Small intestine (tissue), 7 donors: ENCODE data around the gene SH3RF3. TPM values are rescaled to one million over a fixed set of nuclear protein-coding genes. Genes with fewer than 3 reads are reported as not detected.

Experiments
- DNase-seq, 2 donors: peaks; one replicate each; pipeline versions ENCODE4 v3.0.0 to v3.0.0-alpha.2; 2013
- FAIRE-seq: peaks from 2 replicates; lab custom pipeline; 2012; peaks lifted over from hg19 to GRCh38; lab: Jason Lieb, UNC
- H3K27ac ChIP-seq, 3 donors: one replicate each; pipeline ENCODE4 v1.5.1; 2013; ENCODE audit warnings: low read length in 2 of 3, mild to moderate bottlenecking in 2 of 3, control low read depth in 1 of 3, inconsistent platforms in 1 of 3, low read depth in 1 of 3, moderate library complexity in 1 of 3
- H3K27me3 ChIP-seq, 3 donors: one replicate each; pipeline ENCODE4 v1.6.1; 2013; ENCODE audit warnings: low read length in 3 of 3, inconsistent platforms in 1 of 3; ENCODE audit not compliant: control insufficient read depth in 3 of 3, insufficient read depth in 3 of 3
- H3K36me3 ChIP-seq, 3 donors: one replicate each; pipeline ENCODE4 v1.6.1; 2013; ENCODE audit warnings: low read length in 3 of 3, inconsistent platforms in 1 of 3, low read depth in 1 of 3, mild to moderate bottlenecking in 1 of 3, moderate library complexity in 1 of 3; ENCODE audit not compliant: control insufficient read depth in 3 of 3, insufficient read depth in 2 of 3
- H3K4me1 ChIP-seq, 3 donors: one replicate each; pipeline ENCODE4 v1.6.1; 2013; ENCODE audit warnings: low read length in 2 of 3, inconsistent platforms in 1 of 3, low read depth in 1 of 3, mild to moderate bottlenecking in 1 of 3, moderate library complexity in 1 of 3; ENCODE audit not compliant: control insufficient read depth in 3 of 3, insufficient read depth in 2 of 3
- H3K4me3 ChIP-seq, 3 donors: one replicate each; pipeline ENCODE4 v1.5.1; 2013; ENCODE audit warnings: low read length in 3 of 3, control low read depth in 1 of 3, inconsistent platforms in 1 of 3, low read depth in 1 of 3, mild to moderate bottlenecking in 1 of 3, moderate library complexity in 1 of 3
- H3K9me3 ChIP-seq, 2 donors: one replicate each; pipeline ENCODE4 v1.6.1; 2013; ENCODE audit warnings: low read depth in 1 of 2, low read length in 1 of 2; ENCODE audit not compliant: control insufficient read depth in 2 of 2, insufficient read depth in 1 of 2
- WGBS, 3 donors: extraction: QIAGEN DNeasy Blood & Tissue Kit; methylation state at CpG; one replicate each; pipeline ENCODE4 v1.1.7; 2013; 5-methylcytosine and 5-hydroxymethylcytosine counted together
- polyA plus RNA-seq, 4 donors: library from polyadenylated mRNA; stranded (reverse) in 3 of 4; unstranded in 1 of 4; fragments of 200-250 nt in 3 of 4; fragments of 120-200 nt in 1 of 4; gene quantifications; one replicate each; pipeline versions ENCODE4 v1.2.1 to v1.2.3, GENCODE V29; 2013
- donor health status: healthy with polysubstance abuse.
- donor health status: control.
- donor health status: control.
- donor health status: Bipolar disorder and iron deficiency.
- donor health status: healthy.

SH3RF3 gene
- polyA plus RNA-seq, 4 donors, result 0.22 to 3.9 (median 1.2) TPM

DNA sequence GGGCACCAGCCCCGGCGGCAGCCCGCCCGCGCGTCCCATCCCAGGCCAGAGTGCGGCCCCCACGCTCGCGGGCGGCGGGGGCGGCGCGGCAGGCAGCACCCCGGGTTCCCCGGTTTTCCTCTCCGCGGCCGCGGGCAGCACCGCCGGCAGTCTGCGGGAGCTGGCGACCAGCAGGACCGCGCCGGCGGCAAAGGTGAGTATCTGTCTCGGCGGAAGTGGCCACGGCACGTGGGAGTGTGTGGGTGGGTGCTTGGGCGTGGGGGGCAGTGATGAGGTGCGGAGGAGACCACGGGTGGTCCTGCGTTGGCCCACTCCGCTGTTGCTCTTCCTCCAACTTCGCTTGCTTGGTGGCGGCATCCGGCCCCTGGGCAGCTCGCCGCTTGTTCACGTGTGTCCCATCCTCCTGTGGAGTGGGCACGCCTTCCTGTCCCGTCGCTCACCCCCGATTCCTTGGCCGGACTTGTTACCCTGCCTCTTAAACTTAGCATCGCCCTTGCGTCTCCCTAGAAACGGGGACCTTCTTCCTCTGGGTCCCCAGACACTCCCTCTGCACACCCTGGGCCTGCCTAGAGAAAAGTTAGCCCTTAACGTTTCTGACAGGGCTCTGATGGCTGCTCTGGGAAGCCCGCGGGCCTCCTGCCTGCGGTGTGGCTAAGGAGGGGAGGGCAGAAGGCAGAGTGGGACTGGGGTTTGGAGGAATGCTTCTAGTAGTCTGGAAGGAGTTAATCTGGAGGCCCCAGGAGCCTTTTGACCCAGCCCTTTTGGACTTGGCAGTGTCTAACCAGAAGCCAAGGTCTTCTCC, 1.1 kb downstream of the SH3RF3 start:
- DNase-seq, result peak in 1 of 2 donors; percentile 15

DNA sequence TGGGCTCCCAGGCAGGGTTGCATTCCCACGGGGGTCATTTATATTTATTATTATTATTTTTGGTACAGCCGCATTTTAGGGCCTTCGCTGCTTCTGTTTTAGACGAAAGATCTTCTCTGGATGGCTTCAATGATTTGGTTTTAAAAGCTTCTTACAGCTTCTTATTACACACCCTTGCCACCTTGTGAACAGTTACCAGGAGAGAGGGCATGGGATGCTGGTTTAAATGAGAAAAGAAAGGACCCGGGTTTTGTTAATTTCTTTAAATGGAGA, 1.7 kb downstream of the SH3RF3 start:
- H3K4me3 ChIP-seq, result no peak overlapping the region
- H3K27me3 ChIP-seq, result peaks cover 3 to 67% (median 18%) of the 10 kb centered on the region in 3 donors
- peaks cover 0 to 4% (median 3%) of the 10 kb centered on the region in 3 donors for H3K4me1 ChIP-seq
- no peak for FAIRE-seq
- no peaks in the 10 kb centered on the region for H3K36me3 ChIP-seq
- peak overlapping the region in 1 of 3 donors; percentile 88 for H3K27ac ChIP-seq
- 65 to 67% (median 65%) methylated on average over 5 of the region's 5 CpGs for WGBS, 3 donors
- no peaks in the 10 kb centered on the region for H3K9me3 ChIP-seq
- DNase-seq, result no peak

More for the DNA sequence above, 1.1 kb downstream of the SH3RF3 start:
- FAIRE-seq, result no peak
- Histone ChIP-seq H3K4me3 (peak overlapping the region; percentile 13 to 56 (median 54)), H3K4me1 (peaks cover 0 to 4% (median 3%) of the 10 kb centered on the region in 3 donors), H3K36me3 (no peaks in the 10 kb centered on the region), H3K9me3 (no peaks in the 10 kb centered on the region), H3K27me3 (peaks cover 3 to 64% (median 18%) of the 10 kb centered on the region in 3 donors), H3K27ac (peak overlapping the region in 1 of 3 donors; percentile 88)
- 10 to 18% (median 14%) methylated on average over 40 to 56 of the region's 56 CpGs for WGBS, 3 donors

GRCh38 chr2:109131777-109132176, 2.8 kb downstream of the SH3RF3 start:
- DNase-seq, result no peak
- Histone ChIP-seq H3K27me3 (peaks cover 3 to 66% (median 18%) of the 10 kb centered on the region in 3 donors), H3K4me3 (no peak overlapping the region), H3K9me3 (no peaks in the 10 kb centered on the region), H3K36me3 (no peaks in the 10 kb centered on the region), H3K27ac (no peak overlapping the region), H3K4me1 (peaks cover 0 to 4% (median 3%) of the 10 kb centered on the region in 3 donors)
- FAIRE-seq, result no peak
- WGBS, 3 donors, result 72 to 77% (median 73%) methylated on average over 4 of the region's 4 CpGs

DNA sequence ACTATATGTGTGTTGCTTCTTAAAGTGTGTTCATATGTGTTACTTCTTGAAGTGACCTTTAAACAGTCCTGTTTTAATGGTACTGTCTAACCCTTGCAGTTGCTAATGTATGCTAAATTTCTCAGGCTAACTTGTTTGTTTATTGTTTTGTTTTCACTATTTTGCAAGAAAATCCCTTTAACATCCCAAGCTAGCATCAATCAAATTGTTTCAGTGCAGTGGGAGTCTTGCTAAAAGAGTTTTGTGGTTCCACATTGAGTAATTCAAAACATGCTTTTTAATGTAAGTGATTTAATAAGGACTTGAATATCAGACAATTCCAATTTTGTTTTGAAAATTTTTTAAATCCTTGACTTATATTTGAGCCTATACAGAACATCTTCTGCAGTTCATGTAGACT, 3.6 kb downstream of the SH3RF3 start:
- peaks cover 3 to 63% (median 18%) of the 10 kb centered on the region in 3 donors for H3K27me3 ChIP-seq
- H3K27ac ChIP-seq, result no peak overlapping the region
- H3K4me3 ChIP-seq, result no peak overlapping the region
- H3K4me1 ChIP-seq, result peaks cover 0 to 4% (median 3%) of the 10 kb centered on the region in 3 donors
- H3K9me3 ChIP-seq, result no peaks in the 10 kb centered on the region
- no peak for DNase-seq
- no peak for FAIRE-seq
- no peaks in the 10 kb centered on the region for H3K36me3 ChIP-seq

DNA sequence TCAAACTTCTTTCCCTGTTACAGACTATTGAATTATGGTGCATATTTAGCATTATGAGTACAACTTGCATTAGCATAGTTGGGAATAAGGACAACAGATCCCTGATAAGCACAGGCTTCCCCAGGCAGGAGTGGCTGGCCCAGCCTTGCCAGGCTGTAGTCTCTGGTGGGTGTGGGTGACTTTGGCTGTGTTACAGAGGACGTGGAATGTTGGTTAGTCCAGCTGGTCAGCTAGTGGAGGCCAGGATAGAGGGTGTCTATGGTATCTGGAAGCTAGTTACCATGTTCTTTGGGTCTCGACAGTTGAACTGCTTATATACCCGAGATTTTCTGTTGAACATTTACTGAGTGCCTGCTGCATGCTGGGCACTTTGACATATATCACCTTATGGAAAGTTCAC, 4.7 kb downstream of the SH3RF3 start:
- Histone ChIP-seq H3K27me3 (peaks cover 3 to 53% (median 13%) of the 10 kb centered on the region in 3 donors), H3K27ac (no peak overlapping the region), H3K36me3 (no peaks in the 10 kb centered on the region), H3K4me3 (no peak overlapping the region), H3K9me3 (no peaks in the 10 kb centered on the region), H3K4me1 (no peaks in the 10 kb centered on the region)
- WGBS, 3 donors, result 66 to 81% (median 79%) methylated on average over 3 of the region's 3 CpGs
- DNase-seq (no peak), FAIRE-seq (no peak)

DNA sequence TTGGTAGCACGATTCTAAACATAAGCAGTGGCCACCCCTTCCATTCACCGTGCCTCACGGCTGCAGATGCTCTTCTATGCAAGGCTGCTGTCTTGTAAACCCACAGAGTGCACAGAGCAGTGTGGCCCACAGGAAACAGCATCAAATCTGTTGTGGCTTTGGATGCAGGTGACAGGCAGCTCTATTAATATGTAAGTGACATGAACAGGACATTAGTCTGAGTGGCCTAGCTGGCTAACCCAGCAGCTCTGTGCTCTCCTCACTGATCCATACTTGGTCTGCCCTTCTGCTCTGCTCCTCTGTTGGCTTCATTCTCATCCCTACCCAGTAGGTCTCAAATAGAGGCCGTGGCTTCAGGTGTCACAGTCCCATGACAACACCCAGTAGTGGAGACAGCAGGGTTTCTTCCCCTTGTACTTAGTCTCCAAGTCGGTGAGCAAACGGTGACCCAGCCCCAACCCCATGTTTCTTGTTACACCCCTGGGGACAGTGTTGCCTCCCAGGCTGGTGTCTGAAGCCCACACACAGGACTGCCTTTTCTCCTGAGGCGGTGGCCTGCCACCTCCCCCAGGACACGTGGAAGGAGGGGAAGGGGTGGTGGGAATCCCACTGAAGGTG, 5.8 kb downstream of the SH3RF3 start:
- no peak for FAIRE-seq
- Histone ChIP-seq H3K9me3 (no peaks in the 10 kb centered on the region), H3K27me3 (peaks cover 2 to 49% (median 3%) of the 10 kb centered on the region in 3 donors)

DNA sequence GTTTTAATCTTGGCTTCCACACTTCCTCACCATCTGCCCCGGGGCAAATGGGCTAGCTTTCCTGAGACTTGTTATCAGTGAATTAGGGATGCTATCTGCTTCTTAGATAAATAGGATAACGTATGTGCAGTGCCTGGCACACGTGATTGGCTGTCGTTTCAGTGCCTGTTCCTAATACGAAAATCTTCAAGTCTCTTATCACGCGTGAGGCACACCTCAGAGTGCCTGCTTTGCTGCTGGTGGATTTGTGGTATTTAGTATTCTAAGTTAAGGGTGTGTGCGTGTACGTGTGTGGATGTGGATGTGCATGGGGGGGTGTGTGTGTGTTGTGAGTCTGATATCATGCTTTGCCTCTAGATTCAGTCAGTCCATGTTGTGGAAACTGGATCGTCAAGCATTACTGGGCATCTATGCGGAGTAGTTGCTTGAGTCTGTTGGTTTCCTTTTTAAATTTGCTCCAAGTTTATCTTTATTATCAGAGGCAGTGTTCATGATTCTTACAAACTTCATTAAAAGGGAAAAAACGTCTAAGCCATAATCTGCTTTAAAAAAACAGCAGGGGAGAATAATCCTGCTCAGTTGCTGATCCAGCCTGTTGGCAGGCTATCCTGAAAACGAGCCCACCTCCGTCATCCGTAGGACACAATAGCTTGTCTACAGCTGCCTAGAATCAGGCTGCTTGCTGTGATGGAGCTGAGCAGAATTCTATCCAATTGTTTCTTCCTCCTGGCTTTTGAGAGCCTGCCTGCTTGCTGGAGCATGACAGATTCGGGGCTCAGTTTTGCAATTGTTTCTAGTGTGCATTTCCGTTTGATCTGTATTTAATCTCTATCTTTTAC, 6.6 kb downstream of the SH3RF3 start:
- WGBS, 3 donors, result 33 to 57% (median 49%) methylated on average over 17 of the region's 17 CpGs
- H3K9me3 ChIP-seq, result no peaks in the 10 kb centered on the region
- DNase-seq (no peak), FAIRE-seq (no peak)
- H3K4me3 ChIP-seq, result no peak overlapping the region
- H3K27me3 ChIP-seq, result peaks cover 0 to 42% (median 0%) of the 10 kb centered on the region in 3 donors
- no peaks in the 10 kb centered on the region for H3K4me1 ChIP-seq
- no peaks in the 10 kb centered on the region for H3K36me3 ChIP-seq
- H3K27ac ChIP-seq, result no peak overlapping the region

More for the DNA sequence above, 5.8 kb downstream of the SH3RF3 start:
- Histone ChIP-seq H3K36me3 (no peaks in the 10 kb centered on the region), H3K27ac (no peak overlapping the region), H3K4me3 (no peak overlapping the region), H3K4me1 (no peaks in the 10 kb centered on the region)
- no peak for DNase-seq
- 66 to 73% (median 68%) methylated on average over 8 of the region's 8 CpGs for WGBS, 3 donors

GRCh38 chr2:109136542-109136941, 7.5 kb downstream of the SH3RF3 start:
- Histone ChIP-seq H3K9me3 (no peaks in the 10 kb centered on the region), H3K4me1 (no peaks in the 10 kb centered on the region), H3K27ac (no peak overlapping the region), H3K36me3 (no peaks in the 10 kb centered on the region), H3K4me3 (no peak overlapping the region), H3K27me3 (peaks cover 0 to 35% (median 0%) of the 10 kb centered on the region in 3 donors)
- DNase-seq, result no peak
- no peak for FAIRE-seq
- WGBS, 3 donors, result 53 to 73% (median 64%) methylated on average over 7 of the region's 7 CpGs
